M059J (cell line): Measurements from ENCODE around the gene TCEA2. TPM values are rescaled to one million over a fixed set of nuclear protein-coding genes. Genes with fewer than 3 reads are reported as not detected.

Source experiments
- DNase-seq: peaks from one replicate; pipeline ENCODE4 v3.0.0-alpha.2; 2012; ENCODE audit warnings: low read depth
- total RNA-seq: library from RNA; depleted of rRNA; stranded (reverse); fragments of >200 nt; shearing (Covaris generic); gene quantifications from 2 replicates; pipeline ENCODE4 v1.2.3, GENCODE V29; 2014

TCEA2 gene
- total RNA-seq, 1 experiment from 2014 or later: 28.7 TPM

GRCh38 chr20:64048402-64049044 lies 14.5 kb upstream of the TCEA2 start:
- no peak for DNase-seq

- peak; percentile 57 for DNase-seq
Observed at GRCh38 chr20:64049060-64049877, 13.7 kb upstream of the TCEA2 start, which contains the start of gene SOX18. Gene SOX18 (minus strand): TSS chr20:64049639. CDS start chr20:64049516, 123 bp downstream.

GRCh38 chr20:64049878-64050260 lies 13.1 kb upstream of the TCEA2 start:
- no peak for DNase-seq

GRCh38 chr20:64050261-64051032 lies 12.6 kb upstream of the TCEA2 start:
- no peak for DNase-seq

GRCh38 chr20:64051033-64051452 lies 12.0 kb upstream of the TCEA2 start:
- DNase-seq: no peak

GRCh38 chr20:64051561-64052325 lies 11.3 kb upstream of the TCEA2 start:
- no peak for DNase-seq

- DNase-seq: no peak
Observed at GRCh38 chr20:64052326-64052722, 10.7 kb upstream of the TCEA2 start.

- no peak for DNase-seq
Observed at GRCh38 chr20:64052987-64053840, 9.8 kb upstream of the TCEA2 start.

GRCh38 chr20:64053841-64054661 lies 8.9 kb upstream of the TCEA2 start:
- peak; percentile 66 for DNase-seq

GRCh38 chr20:64055396-64055892 lies 7.6 kb upstream of the TCEA2 start:
- DNase-seq: no peak

GRCh38 chr20:64055893-64056638 lies 6.9 kb upstream of the TCEA2 start:
- peak; percentile 87 for DNase-seq

GRCh38 chr20:64056639-64056888 lies 6.4 kb upstream of the TCEA2 start:
- no peak for DNase-seq

- no peak for DNase-seq
Observed at GRCh38 chr20:64056889-64057627, 5.9 kb upstream of the TCEA2 start.

- DNase-seq: peak; percentile 67
Observed at GRCh38 chr20:64057628-64058498, 5.1 kb upstream of the TCEA2 start.

GRCh38 chr20:64058536-64058935 lies 4.5 kb upstream of the TCEA2 start:
- DNase-seq: peak; percentile 45

GRCh38 chr20:64062276-64062595 lies 762 bp upstream of the TCEA2 start:
- no peak for DNase-seq

GRCh38 chr20:64063389-64064144 lies 569 bp downstream of the TCEA2 start:
- peak; percentile 50 for DNase-seq
